GM12872 (cell line): ENCODE results near the gene NOD1.

Experiments
- TF ChIP-seq, protein P1 (sequence below): IDR thresholded peaks from 3 replicates; pipeline ENCODE4 v1.5.1; 2011; ENCODE audit warnings: low read depth, mild to moderate bottlenecking, low read length, moderate library complexity; ENCODE audit not compliant: insufficient read depth

NOD1 gene

DNA sequence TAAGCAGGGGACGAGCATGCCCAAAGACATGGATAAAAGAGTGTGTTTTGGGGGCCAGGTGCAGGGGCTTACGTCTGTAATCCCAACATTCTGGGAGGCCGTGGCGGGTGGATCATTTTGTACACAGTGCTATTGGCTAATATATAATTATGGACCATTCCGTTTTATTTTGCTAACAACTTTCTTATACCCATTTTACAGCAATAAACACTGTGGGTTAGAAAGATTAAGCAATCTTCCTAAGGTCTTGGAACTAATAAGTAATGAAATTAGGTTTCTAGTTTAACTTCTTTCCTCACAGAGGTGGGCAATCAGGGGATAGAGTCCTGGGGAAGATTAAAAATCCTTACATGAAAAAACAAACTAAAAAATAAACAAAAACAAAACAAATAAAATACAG lies 22.7 kb upstream of the NOD1 start:
- TF ChIP-seq, protein P1, sequence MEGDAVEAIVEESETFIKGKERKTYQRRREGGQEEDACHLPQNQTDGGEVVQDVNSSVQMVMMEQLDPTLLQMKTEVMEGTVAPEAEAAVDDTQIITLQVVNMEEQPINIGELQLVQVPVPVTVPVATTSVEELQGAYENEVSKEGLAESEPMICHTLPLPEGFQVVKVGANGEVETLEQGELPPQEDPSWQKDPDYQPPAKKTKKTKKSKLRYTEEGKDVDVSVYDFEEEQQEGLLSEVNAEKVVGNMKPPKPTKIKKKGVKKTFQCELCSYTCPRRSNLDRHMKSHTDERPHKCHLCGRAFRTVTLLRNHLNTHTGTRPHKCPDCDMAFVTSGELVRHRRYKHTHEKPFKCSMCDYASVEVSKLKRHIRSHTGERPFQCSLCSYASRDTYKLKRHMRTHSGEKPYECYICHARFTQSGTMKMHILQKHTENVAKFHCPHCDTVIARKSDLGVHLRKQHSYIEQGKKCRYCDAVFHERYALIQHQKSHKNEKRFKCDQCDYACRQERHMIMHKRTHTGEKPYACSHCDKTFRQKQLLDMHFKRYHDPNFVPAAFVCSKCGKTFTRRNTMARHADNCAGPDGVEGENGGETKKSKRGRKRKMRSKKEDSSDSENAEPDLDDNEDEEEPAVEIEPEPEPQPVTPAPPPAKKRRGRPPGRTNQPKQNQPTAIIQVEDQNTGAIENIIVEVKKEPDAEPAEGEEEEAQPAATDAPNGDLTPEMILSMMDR, result no peak

- TF ChIP-seq, protein P1, result no peak
Observed at GRCh38 chr7:30493228-30493627, 14.6 kb upstream of the NOD1 start.

DNA sequence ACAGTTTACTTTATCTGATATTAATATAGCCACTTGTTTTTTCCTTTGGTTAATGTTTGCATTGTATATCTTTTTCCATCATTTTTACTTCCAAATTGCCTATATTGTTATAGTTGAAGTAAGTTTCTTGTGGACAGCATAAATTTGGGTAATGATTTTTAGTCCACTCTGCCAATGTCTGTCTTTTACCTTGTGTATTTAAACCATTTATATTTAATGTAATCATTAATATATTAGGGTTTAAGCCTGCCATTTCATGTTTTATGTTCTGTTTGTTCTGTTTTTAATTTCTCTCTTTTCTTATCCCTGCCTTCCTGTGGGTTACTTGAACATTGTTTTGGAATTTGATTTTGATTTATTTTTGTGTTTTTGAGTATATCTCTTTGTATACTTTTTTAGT lies 12.8 kb upstream of the NOD1 start:
- TF ChIP-seq, protein P1, result no peak

DNA sequence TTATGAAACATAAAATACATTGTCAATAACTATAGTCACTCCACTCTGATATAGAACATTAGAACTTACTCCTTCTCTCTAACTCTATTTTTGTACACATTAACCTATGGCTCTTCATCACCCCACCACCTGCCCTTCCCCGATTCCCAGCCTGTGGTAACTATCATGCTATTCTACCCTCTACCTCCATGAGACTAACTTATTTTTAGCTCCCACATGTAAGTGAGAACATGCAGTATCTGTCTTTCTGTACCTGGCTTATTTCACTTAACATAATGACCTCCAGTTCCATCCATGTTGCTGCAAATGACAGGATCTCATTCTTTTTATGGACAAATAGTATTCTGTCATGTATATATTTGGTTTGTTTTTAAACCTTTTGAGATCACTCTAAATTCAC lies 8.8 kb upstream of the NOD1 start:
- TF ChIP-seq, protein P1, result no peak

- TF ChIP-seq, protein P1, result no peak
Observed at GRCh38 chr7:30485667-30486066, 7.1 kb upstream of the NOD1 start.

DNA sequence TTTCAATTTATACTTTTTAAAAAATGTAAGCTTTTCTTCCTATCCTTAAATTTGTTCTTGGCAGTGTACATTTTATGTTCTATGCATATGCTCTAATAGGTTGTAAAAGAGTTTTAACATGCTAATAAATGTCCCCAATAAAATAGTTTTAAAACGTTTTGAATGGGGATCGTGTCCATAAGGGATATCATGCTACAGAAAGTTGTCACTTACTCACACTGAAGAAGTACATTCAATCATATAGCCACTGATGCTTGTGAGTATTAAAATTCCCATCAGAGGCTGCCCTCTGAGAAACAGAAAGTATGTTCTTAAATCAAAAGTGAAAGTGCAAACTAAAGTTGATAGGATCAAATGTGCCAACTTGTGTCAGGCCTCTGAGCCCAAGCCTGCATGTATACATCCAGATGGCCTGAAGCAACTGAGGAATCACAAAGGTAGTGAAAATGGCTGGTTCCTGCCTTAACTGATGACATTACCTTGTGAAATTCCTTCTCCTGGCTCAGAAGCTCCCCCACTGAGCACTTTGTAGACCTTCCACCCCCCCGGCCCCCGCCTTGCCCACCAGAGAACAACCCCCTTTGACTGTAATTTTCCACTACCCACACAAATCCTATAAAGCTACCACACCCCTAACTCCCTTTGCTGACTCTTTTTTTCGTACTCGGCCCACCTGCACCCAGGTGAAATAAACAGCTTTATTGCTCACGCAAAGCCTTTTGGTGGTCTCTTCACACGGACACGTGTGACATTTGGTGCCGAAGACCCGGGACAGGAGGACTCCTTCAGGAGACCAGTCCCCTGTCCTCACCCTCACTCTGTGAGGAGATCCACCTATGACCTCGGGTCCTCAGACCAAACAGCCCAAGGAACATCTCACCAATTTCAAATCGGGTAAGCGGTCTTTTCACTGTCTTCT lies 877 bp upstream of the NOD1 start:
- TF ChIP-seq, protein P1, result no peak

- TF ChIP-seq, protein P1, result no peak
Observed at GRCh38 chr7:30476459-30477145, 2.0 kb downstream of the NOD1 start.
